ENCODE measurements around the gene SYNGAP1.

DNA sequence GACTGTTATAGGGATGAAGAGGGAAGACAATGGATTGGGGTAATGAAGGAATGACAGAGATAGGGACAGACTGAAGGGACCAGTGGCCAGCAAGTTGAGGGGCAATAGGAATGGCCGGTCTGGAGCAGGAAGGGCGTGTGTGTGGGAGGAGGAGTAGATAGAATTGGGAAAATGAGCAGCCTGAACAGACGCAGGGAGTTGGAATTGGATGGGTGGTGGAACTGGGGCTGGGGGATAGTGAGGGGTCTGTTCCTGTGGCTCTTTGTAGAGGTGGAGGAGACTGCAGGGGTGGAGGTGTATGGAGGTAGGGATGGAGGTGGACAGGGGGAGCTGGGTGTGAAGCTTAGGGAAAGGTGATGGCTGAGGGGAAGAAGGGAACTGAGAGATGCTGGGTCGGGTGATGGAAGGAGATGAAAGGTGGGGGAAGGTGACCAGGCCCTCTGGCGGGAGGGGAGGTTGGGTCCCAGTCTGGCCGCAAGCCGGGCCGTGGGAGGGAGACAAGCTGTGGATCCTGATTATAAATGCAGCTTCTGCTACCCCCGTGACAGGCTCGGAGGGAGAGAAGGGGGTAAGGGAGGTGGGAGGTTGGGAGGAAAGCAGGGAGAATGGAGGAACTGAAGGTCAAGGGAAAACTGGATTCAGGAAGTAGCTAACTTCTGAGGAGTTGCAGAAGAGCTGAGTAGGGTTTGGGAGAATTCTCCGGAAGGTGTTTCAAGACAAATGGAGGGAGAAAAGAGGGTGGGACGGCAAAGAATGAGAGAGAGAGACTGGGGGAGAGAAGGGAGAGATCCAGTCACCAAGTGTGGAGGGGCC is 5.2 kb downstream of the SYNGAP1 start:
- TF ChIP-seq EZH2phosphoT487 (IDR thresholded peaks at IDR 0.05; ENCODE audit: insufficient read depth, low read depth) (no peak), EZH2 (IDR thresholded peaks at IDR 0.05; ENCODE audit: insufficient read depth, poor library complexity, severe bottlenecking) (no peak)

All from GM23248 (cell line).